Lung (tissue), 12 donors: ENCODE results near the gene DCDC2. TPM values are rescaled to one million over a fixed set of nuclear protein-coding genes. Genes with fewer than 3 reads are reported as not detected.
A peak's percentile ranks its signal among the peaks of the same experiment; 100 is the strongest.
"Not testable (repeated sequence)": the region's sequence is repeated elsewhere in the genome, so short reads cannot be mapped to it uniquely, and the experiment has no call there.

Source experiments
- ATAC-seq: fragments of 200-7000 bp; cut with Tn5 transposase; one replicate; pipeline ENCODE4 v1.9.1; 2020; ENCODE audit warnings: moderate number of reproducible peaks; ENCODE audit not compliant: insufficient read depth, low FRiP score
- DNase-seq, 3 donors: peaks; one replicate each; pipeline ENCODE4 v3.0.0-alpha.2; 2013 to 2017
- H3K27ac ChIP-seq, 2 donors: one replicate each; pipeline ENCODE4 v1.5.1; 2013; ENCODE audit warnings: mild to moderate bottlenecking in 2 of 2, moderate library complexity in 2 of 2, control low read depth in 1 of 2, inconsistent platforms in 1 of 2, low read depth in 1 of 2, low read length in 1 of 2
- H3K27me3 ChIP-seq, 3 donors: one replicate each; pipeline ENCODE4 v1.5.1; 2013; ENCODE audit warnings: low read length in 2 of 3; ENCODE audit not compliant: control insufficient read depth in 3 of 3, insufficient read depth in 3 of 3
- H3K36me3 ChIP-seq, 4 donors: one replicate each; pipeline ENCODE4 v1.5.1; 2013; ENCODE audit warnings: low read length in 4 of 4, mild to moderate bottlenecking in 1 of 4, moderate library complexity in 1 of 4; ENCODE audit not compliant: control insufficient read depth in 4 of 4, insufficient read depth in 4 of 4
- H3K4me1 ChIP-seq, 5 donors: one replicate each; pipeline ENCODE4 v1.5.1; 2013; ENCODE audit warnings: low read length in 5 of 5, mild to moderate bottlenecking in 2 of 5, moderate library complexity in 1 of 5; ENCODE audit not compliant: control insufficient read depth in 5 of 5, insufficient read depth in 5 of 5
- H3K4me3 ChIP-seq: one replicate; pipeline ENCODE4 v1.5.1; 2013; ENCODE audit warnings: mild to moderate bottlenecking, control low read depth, moderate library complexity
- H3K9ac ChIP-seq, 2 donors: one replicate each; pipeline ENCODE4 v1.5.1; 2013; ENCODE audit warnings: low read length in 2 of 2, control low read depth in 1 of 2; ENCODE audit not compliant: insufficient read depth in 1 of 2
- H3K9me3 ChIP-seq, 4 donors: one replicate each; pipeline ENCODE4 v1.5.1; 2013; ENCODE audit warnings: low read length in 3 of 4, mild to moderate bottlenecking in 1 of 4, moderate library complexity in 1 of 4; ENCODE audit not compliant: control insufficient read depth in 4 of 4, insufficient read depth in 3 of 4
- CTCF ChIP-seq: IDR thresholded peaks from 2 replicates; pipeline ENCODE4 v1.5.1; 2012; ENCODE audit warnings: mild to moderate bottlenecking; ENCODE audit errors: control extremely low read depth, extremely low read depth
- WGBS, 2 donors: extraction: QIAGEN DNeasy Blood & Tissue Kit; methylation state at CpG; one replicate each; pipeline ENCODE4 v1.1.7; 2013; 5-methylcytosine and 5-hydroxymethylcytosine counted together
- polyA plus RNA-seq, 2 donors: library from polyadenylated mRNA; stranded (reverse); fragments of 200-250 nt; gene quantifications; one replicate each; pipeline ENCODE4 v1.2.1, GENCODE V29; 2013
- total RNA-seq, 2 donors: library from RNA; depleted of rRNA in 1 of 2; stranded (reverse); fragments of >200 nt in 1 of 2; gene quantifications; one replicate each; pipeline ENCODE4 v1.2.1, GENCODE V29; 2014 to 2021
- donor health status: control.
- donor health status: control.
- donor health status: Bipolar disorder and iron deficiency.
- donor health status: healthy.
- donor health status: DM: yes; HTN: yes; CAD: no.

The DCDC2 gene
- total and polyA plus RNA-seq, 4 donors, result 2.3 to 14.2 (median 6.2) TPM

GRCh38 chr6:24323632-24324337 is 34.1 kb downstream of the DCDC2 start:
- Histone ChIP-seq H3K4me1 (peaks cover 0 to 4% (median 0%) of the 10 kb centered on the region in 5 donors), H3K36me3 (no peaks in the 10 kb centered on the region), H3K27me3 (no peaks in the 10 kb centered on the region), H3K9ac (no peak overlapping the region), H3K9me3 (no peaks in the 10 kb centered on the region), H3K4me3 (no peak overlapping the region), H3K27ac (no peak overlapping the region)
- TF ChIP-seq CTCF, result no peak
- WGBS, 2 donors, result 80 to 90% methylated on average over 1 of the region's 1 CpG
- ATAC-seq, result no peak
- no peak for DNase-seq

- WGBS, 2 donors, result 90 to 93% methylated on average over 3 of the region's 3 CpGs
- Histone ChIP-seq H3K36me3 (no peaks in the 10 kb centered on the region), H3K4me3 (no peak overlapping the region), H3K9me3 (no peaks in the 10 kb centered on the region), H3K27ac (no peak overlapping the region), H3K9ac (no peak overlapping the region), H3K27me3 (no peaks in the 10 kb centered on the region), H3K4me1 (peaks cover 0 to 4% (median 0%) of the 10 kb centered on the region in 5 donors)
- no peak for ATAC-seq
- TF ChIP-seq CTCF, result no peak
- DNase-seq, result no peak
These were observed 34.9 kb downstream of the DCDC2 start for GRCh38 chr6:24322924-24323323.

GRCh38 chr6:24322446-24322845 is 35.4 kb downstream of the DCDC2 start:
- not testable (repeated sequence) for H3K36me3 ChIP-seq, H3K9me3 ChIP-seq, H3K4me3 ChIP-seq, DNase-seq, H3K4me1 ChIP-seq, ATAC-seq, H3K9ac ChIP-seq, H3K27ac ChIP-seq, H3K27me3 ChIP-seq
- 80 to 81% methylated on average over 3 of the region's 3 CpGs for WGBS, 2 donors

GRCh38 chr6:24321538-24322162 is 36.2 kb downstream of the DCDC2 start:
- Histone ChIP-seq H3K9ac (no peak overlapping the region), H3K4me1 (peaks cover 0 to 4% (median 0%) of the 10 kb centered on the region in 5 donors), H3K27me3 (no peaks in the 10 kb centered on the region), H3K36me3 (no peaks in the 10 kb centered on the region), H3K4me3 (no peak overlapping the region), H3K9me3 (no peaks in the 10 kb centered on the region), H3K27ac (no peak overlapping the region)
- no peak for ATAC-seq
- no peak for TF ChIP-seq CTCF
- DNase-seq, result peak in 1 of 3 donors; percentile 28
- 40 to 65% methylated on average over 5 of the region's 5 CpGs for WGBS, 2 donors
